K562 (cell line): Measurements from ENCODE around the gene GAB2. TPM values are rescaled to one million over a fixed set of nuclear protein-coding genes. Genes with fewer than 3 reads are reported as not detected.

Experiments
- BCOR ChIP-seq: fragments of 450-650 bp; IDR thresholded peaks from 2 replicates; pipeline ENCODE4 v1.6.1; 2016
- CHD4 ChIP-seq: fragments of 200-600 bp; sonication (generic); IDR thresholded peaks from 3 replicates; pipeline ENCODE4 v1.6.1; 2012; ENCODE audit warnings: low read depth, mild to moderate bottlenecking, mixed read lengths, low read length, inconsistent platforms; ENCODE audit not compliant: insufficient read depth, insufficient replicate concordance, poor library complexity, severe bottlenecking
- HMGN3 ChIP-seq: IDR thresholded peaks from 2 replicates; pipeline ENCODE4 v1.6.1; 2011; ENCODE audit warnings: borderline replicate concordance, low read depth, mild to moderate bottlenecking, mixed read lengths, low read length; ENCODE audit not compliant: insufficient read length; ENCODE audit errors: extremely low read depth
- HNRNPLL ChIP-seq: fragments of 200-400 bp; formaldehyde crosslinking; IDR thresholded peaks from 2 replicates; pipeline ENCODE4 v1.6.1; 2017; ENCODE audit warnings: low read length, low read depth, mild to moderate bottlenecking; ENCODE audit not compliant: poor library complexity, severe bottlenecking
- MECOM ChIP-seq: fragments of 250-450 bp; sonication (Bioruptor Pico); IDR thresholded peaks from 2 replicates; pipeline ENCODE4 v1.8.0; 2022; ENCODE audit warnings: inconsistent platforms
- POLR2B ChIP-seq: fragments of 450-650 bp; IDR thresholded peaks from 2 replicates; pipeline ENCODE4 v1.6.1; 2018; ENCODE audit warnings: low read depth; ENCODE audit not compliant: partially characterized antibody
- RB1 ChIP-seq: fragments of 450-650 bp; IDR thresholded peaks from 2 replicates; pipeline ENCODE4 v1.6.1; 2017; ENCODE audit warnings: low read depth, mild to moderate bottlenecking
- SMAD4 ChIP-seq: fragments of 250-450 bp; sonication (Bioruptor Pico); conservative IDR thresholded peaks from 2 replicates; pipeline ENCODE4 v1.8.0; 2021; ENCODE audit warnings: inconsistent platforms, mild to moderate bottlenecking, moderate library complexity
- SP1 ChIP-seq: sonication (generic); formaldehyde crosslinking; IDR thresholded peaks from 2 replicates; pipeline ENCODE4 v1.8.1; 2022; ENCODE audit warnings: mild to moderate bottlenecking, missing genetic modification reagents
- TFAP4 ChIP-seq: sonication (generic); formaldehyde crosslinking; IDR thresholded peaks from 2 replicates; pipeline ENCODE4 v1.8.0; 2022; ENCODE audit warnings: missing genetic modification reagents, mild to moderate bottlenecking, moderate library complexity, borderline replicate concordance
- XRCC3 ChIP-seq: fragments of 450-650 bp; IDR thresholded peaks from 2 replicates; pipeline ENCODE4 v1.6.1; 2017; ENCODE audit warnings: mild to moderate bottlenecking, moderate library complexity
- ZBTB17 ChIP-seq: fragments of 450-650 bp; formaldehyde crosslinking; IDR thresholded peaks from 2 replicates; pipeline ENCODE4 v1.4.0; 2020; ENCODE audit warnings: mild to moderate bottlenecking
- ZNF518B ChIP-seq: fragments of 250-450 bp; sonication (Bioruptor Pico); IDR thresholded peaks from 2 replicates; pipeline ENCODE4 v1.5.0; 2021; ENCODE audit warnings: mild to moderate bottlenecking, moderate library complexity
- ZNF589 ChIP-seq: fragments of 200-800 bp; sonication (Bioruptor generic); IDR thresholded peaks from 2 replicates; pipeline ENCODE4 v1.6.1; 2016; ENCODE audit warnings: low read depth, missing genetic modification characterization, missing compliant biosample characterization
- ZNF740 ChIP-seq, 3 experiments: fragments of 200-800 bp in 1 of 3; sonication (Bioruptor generic) in 1 of 3; sonication (generic) in 1 of 3; formaldehyde crosslinking in 1 of 3; IDR thresholded peaks; 2 replicates each; pipeline versions ENCODE4 v1.6.1 to v1.8.0; 2016 to 2022; ENCODE audit warnings: mild to moderate bottlenecking in 2 of 3, missing compliant biosample characterization in 2 of 3, missing genetic modification characterization in 2 of 3, missing genetic modification reagents in 1 of 3
- ZNF76 ChIP-seq: fragments of 250-450 bp; sonication (Bioruptor Pico); IDR thresholded peaks from 2 replicates; pipeline ENCODE4 v1.4.0; 2020; ENCODE audit warnings: mild to moderate bottlenecking, moderate library complexity, borderline replicate concordance
- ZNF830 ChIP-seq: fragments of 250-450 bp; sonication (Bioruptor Pico); IDR thresholded peaks from 2 replicates; pipeline ENCODE4 v1.5.0; 2021; ENCODE audit warnings: mild to moderate bottlenecking
- polyA plus RNA-seq, 8 experiments: library from polyadenylated mRNA; depleted of rRNA in 4 of 8; stranded (reverse) in 5 of 8; unstranded in 3 of 8; fragments of >200 nt; fragmentation: Nextera tagmentation in 2 of 8; fragmentation: Illumina TruSeq in 1 of 8; extraction: Ambion mirVana in 2 of 8; extraction: Trizol in 1 of 8; gene quantifications; 2 replicates each; pipeline versions ENCODE4 v1.2.1 to v1.2.3, GENCODE V29; 2011 to 2014; ENCODE audit warnings: inconsistent platforms in 1 of 8, missing spikeins in 1 of 8
- total RNA-seq, 7 experiments: library from RNA; depleted of rRNA in 6 of 7; stranded (reverse); fragments of >200 nt in 6 of 7; fragmentation: Illumina TruSeq in 2 of 7; extraction: Trizol in 2 of 7; gene quantifications; 2 replicates each; pipeline versions ENCODE4 v1.2.1 to v1.2.3, GENCODE V29; 2011 to 2021; ENCODE audit warnings: low replicate concordance in 1 of 7

The GAB2 gene
- total and polyA plus RNA-seq, 9 of the 15 experiments (the other 6 are each of a cell fraction or from before 2014, with no cell fraction given) = 2.3 to 35.2 (median 16.1) TPM

GRCh38 chr11:78417888-78418583 lies 416 bp upstream of the GAB2 start (continued):
- no peak for TF ChIP-seq ZNF518B (CRISPR knock-in tag)
- TF ChIP-seq BCOR = no peak
- peak; percentile 83 for TF ChIP-seq ZBTB17 (CRISPR knock-in tag)
- peak; percentile 95 for TF ChIP-seq SMAD4 (CRISPR knock-in tag)
- peak; percentile 94 for TF ChIP-seq ZNF589
- no peak for TF ChIP-seq XRCC3
- peak; percentile 11; the same call in 1 of the 2 replicates for TF ChIP-seq ZNF76 (CRISPR knock-in tag)
- peak; percentile 90 for TF ChIP-seq HMGN3
- TF ChIP-seq RB1 = peak; percentile 93
- TF ChIP-seq ZNF740 (CRISPR knock-in tag; IDR thresholded peaks at IDR 0.05) = peak; percentile 30; the same call in 1 of the 2 replicates
- TF ChIP-seq ZNF740 (tag; IDR thresholded peaks at IDR 0.05) = no peak
- peak; percentile 51; the same call in 1 of the 2 replicates for TF ChIP-seq SP1 (CRISPR knock-in tag)
- TF ChIP-seq CHD4 = no peak
- TF ChIP-seq TFAP4 (CRISPR knock-in tag) = no peak; the same call in 1 of the 2 replicates
- no peak for TF ChIP-seq ZNF830 (CRISPR knock-in tag)
- TF ChIP-seq HNRNPLL = peak; percentile 72
- TF ChIP-seq MECOM (CRISPR knock-in tag) = 0 out of 2 replicates have a peak, but pooled peaks have one; percentile 19
- TF ChIP-seq POLR2B = peak; percentile 40
